SK-N-MC (cell line): ENCODE measurements around the gene NEAT1.

Experiments used
- EZH2 ChIP-seq: fragments of 200-600 bp; sonication (generic); IDR thresholded peaks from one replicate; pipeline ENCODE4 v1.6.1; 2017; ENCODE audit warnings: antibody characterized with exemption
- POLR2AphosphoS5 ChIP-seq: IDR thresholded peaks from 2 replicates; pipeline ENCODE4 v1.6.1; 2012; ENCODE audit warnings: mild to moderate bottlenecking, low read depth, low read length, borderline replicate concordance

DNA sequence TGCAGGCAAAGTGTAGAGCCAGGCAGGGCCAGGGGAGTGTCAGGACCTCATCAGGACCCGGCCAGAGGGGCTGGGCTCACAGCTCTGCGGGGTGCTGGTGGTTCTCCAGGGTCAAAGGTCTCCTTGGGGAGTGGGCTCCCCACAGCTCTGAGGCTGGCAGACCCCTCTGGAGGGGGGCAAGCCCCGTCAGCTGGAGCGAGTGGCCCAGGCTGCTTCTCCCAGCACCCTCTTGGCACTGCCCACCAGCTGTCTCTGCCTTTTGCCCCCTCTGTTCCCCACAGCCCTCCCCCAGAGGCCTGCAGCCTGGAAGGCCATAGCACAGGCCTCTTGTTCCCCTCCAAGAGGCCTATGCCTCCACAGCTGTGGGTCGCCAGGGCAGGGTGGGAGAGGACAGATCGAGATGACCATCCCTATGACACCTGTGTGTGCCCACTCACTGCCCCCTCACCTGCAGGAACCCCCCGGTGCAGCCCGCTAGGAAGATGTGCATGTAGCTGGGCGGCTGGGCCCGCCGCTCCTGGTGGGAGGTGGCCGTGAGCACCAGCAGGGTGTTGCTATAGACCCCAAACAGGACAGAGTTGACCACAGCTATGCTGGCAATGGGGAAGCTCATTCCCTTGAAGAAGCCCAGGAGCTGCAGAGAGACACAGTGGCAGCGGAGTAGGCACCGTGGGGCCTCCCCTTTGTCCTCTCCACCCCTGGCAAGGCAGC, 43.5 kb upstream of the NEAT1 start:
- TF ChIP-seq POLR2AphosphoS5 (no peak), EZH2 (no peak)
